ENCODE measurements around the gene SCARF2. TPM values are rescaled to one million over a fixed set of nuclear protein-coding genes. Genes with fewer than 3 reads are reported as not detected.

SCARF2 gene
- total and polyA plus RNA-seq, 2 experiments from 2014 or later = 1.8 to 16.6 TPM

DNA sequence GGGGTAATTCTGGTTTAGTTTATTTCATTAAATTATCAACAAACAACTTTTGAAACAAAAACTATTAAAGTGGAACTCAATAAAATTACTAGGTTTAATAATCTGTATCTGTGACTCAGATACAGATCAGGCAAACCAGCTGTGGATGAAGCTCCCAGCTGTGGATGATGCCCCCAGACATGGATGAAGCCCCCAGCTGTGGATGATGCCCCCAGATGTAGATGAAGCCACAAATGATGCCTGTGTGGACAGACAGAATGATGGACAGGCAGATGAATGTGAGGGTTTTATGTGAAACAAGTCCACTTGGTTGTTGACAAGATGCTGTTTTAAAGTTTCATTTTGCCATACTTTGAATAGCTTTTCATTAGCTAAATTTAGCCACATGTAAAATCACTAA, 49.4 kb downstream of the SCARF2 start:
- ATAC-seq = no peak
- no peaks in the 10 kb centered on the region for H3K4me1 Mint-ChIP-seq
- Histone ChIP-seq H4K20me1 (replicated peaks; ENCODE audit: insufficient read depth) (no peaks in the 10 kb centered on the region), H3K27ac (ENCODE audit: low read depth) (no peak overlapping the region), H3K4me1 (ENCODE audit: insufficient read depth) (no peaks in the 10 kb centered on the region), H3K4me3 (no peak overlapping the region), H3K79me2 (replicated peaks; ENCODE audit: insufficient read depth) (no peaks in the 10 kb centered on the region), H3F3A (replicated peaks; ENCODE audit: low read depth) (peaks cover 6% of the 10 kb centered on the region; the same call in 1 of the 2 replicates), H3K27me3 (ENCODE audit: insufficient read depth) (no peaks in the 10 kb centered on the region), H3K9me2 (ENCODE audit: insufficient read depth) (no peaks in the 10 kb centered on the region), H3K4me2 (no peak overlapping the region), H2AFZ (no peak overlapping the region), H3K36me3 (ENCODE audit: insufficient read depth) (no peaks in the 10 kb centered on the region)
- H3K4me3 Mint-ChIP-seq = no peak overlapping the region
- DNase-seq (ENCODE audit: low spot score) = no peak
- TF ChIP-seq, protein P1, sequence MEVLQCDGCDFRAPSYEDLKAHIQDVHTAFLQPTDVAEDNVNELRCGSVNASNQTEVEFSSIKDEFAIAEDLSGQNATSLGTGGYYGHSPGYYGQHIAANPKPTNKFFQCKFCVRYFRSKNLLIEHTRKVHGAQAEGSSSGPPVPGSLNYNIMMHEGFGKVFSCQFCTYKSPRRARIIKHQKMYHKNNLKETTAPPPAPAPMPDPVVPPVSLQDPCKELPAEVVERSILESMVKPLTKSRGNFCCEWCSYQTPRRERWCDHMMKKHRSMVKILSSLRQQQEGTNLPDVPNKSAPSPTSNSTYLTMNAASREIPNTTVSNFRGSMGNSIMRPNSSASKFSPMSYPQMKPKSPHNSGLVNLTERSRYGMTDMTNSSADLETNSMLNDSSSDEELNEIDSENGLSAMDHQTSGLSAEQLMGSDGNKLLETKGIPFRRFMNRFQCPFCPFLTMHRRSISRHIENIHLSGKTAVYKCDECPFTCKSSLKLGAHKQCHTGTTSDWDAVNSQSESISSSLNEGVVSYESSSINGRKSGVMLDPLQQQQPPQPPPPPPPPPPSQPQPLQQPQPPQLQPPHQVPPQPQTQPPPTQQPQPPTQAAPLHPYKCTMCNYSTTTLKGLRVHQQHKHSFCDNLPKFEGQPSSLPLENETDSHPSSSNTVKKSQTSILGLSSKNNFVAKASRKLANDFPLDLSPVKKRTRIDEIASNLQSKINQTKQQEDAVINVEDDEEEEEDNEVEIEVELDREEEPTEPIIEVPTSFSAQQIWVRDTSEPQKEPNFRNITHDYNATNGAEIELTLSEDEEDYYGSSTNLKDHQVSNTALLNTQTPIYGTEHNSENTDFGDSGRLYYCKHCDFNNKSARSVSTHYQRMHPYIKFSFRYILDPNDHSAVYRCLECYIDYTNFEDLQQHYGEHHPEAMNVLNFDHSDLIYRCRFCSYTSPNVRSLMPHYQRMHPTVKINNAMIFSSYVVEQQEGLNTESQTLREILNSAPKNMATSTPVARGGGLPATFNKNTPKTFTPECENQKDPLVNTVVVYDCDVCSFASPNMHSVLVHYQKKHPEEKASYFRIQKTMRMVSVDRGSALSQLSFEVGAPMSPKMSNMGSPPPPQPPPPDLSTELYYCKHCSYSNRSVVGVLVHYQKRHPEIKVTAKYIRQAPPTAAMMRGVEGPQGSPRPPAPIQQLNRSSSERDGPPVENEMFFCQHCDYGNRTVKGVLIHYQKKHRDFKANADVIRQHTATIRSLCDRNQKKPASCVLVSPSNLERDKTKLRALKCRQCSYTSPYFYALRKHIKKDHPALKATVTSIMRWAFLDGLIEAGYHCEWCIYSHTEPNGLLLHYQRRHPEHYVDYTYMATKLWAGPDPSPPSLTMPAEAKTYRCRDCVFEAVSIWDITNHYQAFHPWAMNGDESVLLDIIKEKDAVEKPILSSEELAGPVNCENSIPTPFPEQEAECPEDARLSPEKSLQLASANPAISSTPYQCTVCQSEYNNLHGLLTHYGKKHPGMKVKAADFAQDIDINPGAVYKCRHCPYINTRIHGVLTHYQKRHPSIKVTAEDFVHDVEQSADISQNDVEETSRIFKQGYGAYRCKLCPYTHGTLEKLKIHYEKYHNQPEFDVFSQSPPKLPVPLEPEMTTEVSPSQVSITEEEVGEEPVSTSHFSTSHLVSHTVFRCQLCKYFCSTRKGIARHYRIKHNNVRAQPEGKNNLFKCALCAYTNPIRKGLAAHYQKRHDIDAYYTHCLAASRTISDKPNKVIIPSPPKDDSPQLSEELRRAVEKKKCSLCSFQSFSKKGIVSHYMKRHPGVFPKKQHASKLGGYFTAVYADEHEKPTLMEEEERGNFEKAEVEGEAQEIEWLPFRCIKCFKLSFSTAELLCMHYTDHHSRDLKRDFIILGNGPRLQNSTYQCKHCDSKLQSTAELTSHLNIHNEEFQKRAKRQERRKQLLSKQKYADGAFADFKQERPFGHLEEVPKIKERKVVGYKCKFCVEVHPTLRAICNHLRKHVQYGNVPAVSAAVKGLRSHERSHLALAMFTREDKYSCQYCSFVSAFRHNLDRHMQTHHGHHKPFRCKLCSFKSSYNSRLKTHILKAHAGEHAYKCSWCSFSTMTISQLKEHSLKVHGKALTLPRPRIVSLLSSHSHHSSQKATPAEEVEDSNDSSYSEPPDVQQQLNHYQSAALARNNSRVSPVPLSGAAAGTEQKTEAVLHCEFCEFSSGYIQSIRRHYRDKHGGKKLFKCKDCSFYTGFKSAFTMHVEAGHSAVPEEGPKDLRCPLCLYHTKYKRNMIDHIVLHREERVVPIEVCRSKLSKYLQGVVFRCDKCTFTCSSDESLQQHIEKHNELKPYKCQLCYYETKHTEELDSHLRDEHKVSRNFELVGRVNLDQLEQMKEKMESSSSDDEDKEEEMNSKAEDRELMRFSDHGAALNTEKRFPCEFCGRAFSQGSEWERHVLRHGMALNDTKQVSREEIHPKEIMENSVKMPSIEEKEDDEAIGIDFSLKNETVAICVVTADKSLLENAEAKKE (CRISPR knock-in tag; IDR thresholded peaks at IDR 0.05) = no peak
- no peak for TF ChIP-seq POLR2AphosphoS5 (IDR thresholded peaks at IDR 0.05; ENCODE audit: low read depth)
- no peak for TF ChIP-seq EZH2 (IDR thresholded peaks at IDR 0.05; ENCODE audit: low read depth, unreplicated experiment)
- TF ChIP-seq, protein P2, sequence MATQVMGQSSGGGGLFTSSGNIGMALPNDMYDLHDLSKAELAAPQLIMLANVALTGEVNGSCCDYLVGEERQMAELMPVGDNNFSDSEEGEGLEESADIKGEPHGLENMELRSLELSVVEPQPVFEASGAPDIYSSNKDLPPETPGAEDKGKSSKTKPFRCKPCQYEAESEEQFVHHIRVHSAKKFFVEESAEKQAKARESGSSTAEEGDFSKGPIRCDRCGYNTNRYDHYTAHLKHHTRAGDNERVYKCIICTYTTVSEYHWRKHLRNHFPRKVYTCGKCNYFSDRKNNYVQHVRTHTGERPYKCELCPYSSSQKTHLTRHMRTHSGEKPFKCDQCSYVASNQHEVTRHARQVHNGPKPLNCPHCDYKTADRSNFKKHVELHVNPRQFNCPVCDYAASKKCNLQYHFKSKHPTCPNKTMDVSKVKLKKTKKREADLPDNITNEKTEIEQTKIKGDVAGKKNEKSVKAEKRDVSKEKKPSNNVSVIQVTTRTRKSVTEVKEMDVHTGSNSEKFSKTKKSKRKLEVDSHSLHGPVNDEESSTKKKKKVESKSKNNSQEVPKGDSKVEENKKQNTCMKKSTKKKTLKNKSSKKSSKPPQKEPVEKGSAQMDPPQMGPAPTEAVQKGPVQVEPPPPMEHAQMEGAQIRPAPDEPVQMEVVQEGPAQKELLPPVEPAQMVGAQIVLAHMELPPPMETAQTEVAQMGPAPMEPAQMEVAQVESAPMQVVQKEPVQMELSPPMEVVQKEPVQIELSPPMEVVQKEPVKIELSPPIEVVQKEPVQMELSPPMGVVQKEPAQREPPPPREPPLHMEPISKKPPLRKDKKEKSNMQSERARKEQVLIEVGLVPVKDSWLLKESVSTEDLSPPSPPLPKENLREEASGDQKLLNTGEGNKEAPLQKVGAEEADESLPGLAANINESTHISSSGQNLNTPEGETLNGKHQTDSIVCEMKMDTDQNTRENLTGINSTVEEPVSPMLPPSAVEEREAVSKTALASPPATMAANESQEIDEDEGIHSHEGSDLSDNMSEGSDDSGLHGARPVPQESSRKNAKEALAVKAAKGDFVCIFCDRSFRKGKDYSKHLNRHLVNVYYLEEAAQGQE (IDR thresholded peaks at IDR 0.05; ENCODE audit: unreplicated experiment) = no peak
- TF ChIP-seq ZNF114 (CRISPR knock-in tag; IDR thresholded peaks at IDR 0.05) = no peak
- H3K9me3 Mint-ChIP-seq = no peaks in the 10 kb centered on the region; the same call in 2 of the 3 replicates
- H3K27ac Mint-ChIP-seq = no peak overlapping the region
- no peaks in the 10 kb centered on the region for H3K36me3 Mint-ChIP-seq (ENCODE audit: low read depth)
- H3K27me3 Mint-ChIP-seq (ENCODE audit: insufficient read depth, low read depth, poor library complexity) = peaks cover 3% of the 10 kb centered on the region

Data from GM23338 (cell line).